HG03064 (cell line): ENCODE results near the gene PLEKHH3.

ENCODE experiments used
- ATAC-seq: cut with Tn5 transposase; IDR thresholded peaks from one replicate; pipeline ENCODE4 v1.9.1; 2021; ENCODE audit warnings: low read depth; ENCODE audit not compliant: unreplicated experiment

The PLEKHH3 gene

DNA sequence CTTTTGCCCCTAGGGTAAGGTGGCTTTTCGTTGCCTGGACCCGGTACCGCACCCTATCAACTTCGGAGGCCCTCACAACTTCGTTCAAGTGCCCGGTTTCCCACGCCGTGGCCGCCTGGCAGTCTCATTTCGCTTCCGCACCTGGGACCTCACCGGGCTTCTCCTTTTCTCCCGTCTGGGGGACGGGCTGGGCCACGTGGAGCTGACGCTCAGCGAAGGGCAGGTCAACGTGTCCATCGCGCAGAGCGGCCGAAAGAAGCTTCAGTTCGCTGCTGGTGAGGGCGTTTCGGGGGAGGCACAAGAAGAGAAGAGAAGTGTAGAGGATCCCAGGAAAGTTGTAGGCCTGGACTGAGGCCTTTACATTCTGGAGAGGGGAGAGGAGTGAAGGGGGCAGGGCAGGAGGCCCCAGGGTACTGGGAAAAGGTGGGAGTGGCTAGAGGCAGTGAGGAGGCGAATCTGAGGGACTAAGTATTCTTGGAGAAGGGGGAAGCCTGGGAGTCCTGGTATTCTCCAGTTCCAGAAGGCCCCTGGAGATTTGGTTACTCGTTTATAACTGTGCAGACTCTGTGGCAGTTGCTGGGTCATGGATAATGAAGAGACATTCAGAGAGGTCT, 11.0 kb upstream of the PLEKHH3 start:
- ATAC-seq = no peak

- no peak for ATAC-seq
These were observed 9.8 kb upstream of the PLEKHH3 start for GRCh38 chr17:42686520-42687128.

DNA sequence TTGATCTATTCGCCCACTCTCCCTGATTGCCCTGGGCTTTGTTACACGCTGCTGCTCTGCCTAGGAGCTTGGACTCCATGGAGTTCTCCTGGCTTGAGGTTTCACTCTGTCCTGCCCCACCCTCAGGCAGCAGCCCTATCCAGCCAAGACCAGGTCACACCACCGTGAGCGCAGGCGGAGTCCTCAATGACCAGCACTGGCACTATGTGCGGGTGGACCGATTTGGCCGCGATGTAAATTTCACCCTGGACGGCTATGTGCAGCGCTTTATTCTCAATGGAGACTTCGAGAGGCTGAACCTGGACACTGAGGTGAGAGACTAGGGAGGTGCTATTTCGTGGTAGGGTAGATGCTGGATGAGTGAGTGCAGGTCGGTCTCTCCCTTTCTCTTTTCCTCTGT, 9.0 kb upstream of the PLEKHH3 start:
- no peak for ATAC-seq

DNA sequence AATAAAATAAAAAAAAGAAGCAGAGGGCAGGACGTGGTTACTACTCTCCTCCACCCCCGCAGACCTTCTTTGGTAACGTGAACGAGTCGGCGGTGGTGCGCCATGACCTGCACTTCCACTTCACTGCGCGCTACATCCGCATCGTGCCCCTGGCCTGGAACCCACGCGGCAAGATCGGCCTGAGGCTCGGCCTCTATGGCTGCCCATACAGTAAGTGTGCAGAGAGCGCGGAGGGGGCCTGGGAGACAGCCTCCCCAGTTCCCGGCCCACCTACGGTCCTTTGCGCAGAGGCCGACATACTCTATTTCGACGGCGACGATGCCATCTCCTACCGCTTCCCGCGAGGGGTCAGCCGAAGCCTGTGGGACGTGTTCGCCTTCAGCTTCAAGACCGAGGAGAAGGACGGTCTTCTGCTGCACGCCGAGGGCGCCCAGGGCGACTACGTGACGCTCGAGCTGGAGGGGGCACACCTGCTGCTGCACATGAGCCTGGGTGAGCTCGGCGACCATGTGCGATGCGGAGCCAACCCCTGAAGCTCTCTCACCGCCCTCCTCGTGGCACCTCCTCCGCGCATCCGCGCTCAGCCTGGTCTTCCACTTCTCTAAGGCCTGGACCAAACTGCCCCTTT, 8.2 kb upstream of the PLEKHH3 start:
- no peak for ATAC-seq

DNA sequence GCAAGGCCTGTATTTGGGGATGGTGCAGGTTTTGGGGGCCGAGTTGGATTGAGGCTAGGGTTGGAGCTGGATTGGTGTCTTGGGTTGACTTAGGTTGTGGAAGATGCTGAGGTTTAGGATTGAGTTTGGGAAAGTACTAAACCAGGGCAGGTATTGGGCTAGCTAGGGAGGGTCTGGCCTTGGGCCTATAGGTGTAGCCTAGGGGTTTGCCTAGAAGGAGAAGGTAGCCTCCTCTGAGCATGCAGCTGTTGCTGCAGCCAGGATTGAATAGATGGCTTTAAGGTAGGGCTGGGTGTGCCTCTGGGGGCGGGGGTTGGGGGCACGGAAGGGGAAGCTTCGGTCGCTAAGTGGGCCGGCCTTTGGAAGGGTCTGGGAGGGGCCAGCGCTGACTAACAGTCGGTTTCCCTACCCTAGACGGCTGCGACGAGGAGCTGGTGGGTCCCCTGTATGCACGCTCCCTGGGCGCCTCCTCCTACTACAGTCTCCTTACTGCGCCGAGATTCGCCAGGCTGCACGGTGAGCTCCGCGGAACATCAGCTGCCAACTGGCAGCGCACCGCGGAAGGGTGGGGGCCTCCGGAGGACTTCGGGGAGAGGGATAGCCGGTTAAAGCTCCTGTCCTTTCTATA, 6.7 kb upstream of the PLEKHH3 start:
- no peak for ATAC-seq

- no peak for ATAC-seq
These were observed 6.1 kb upstream of the PLEKHH3 start for GRCh38 chr17:42682722-42683403.

DNA sequence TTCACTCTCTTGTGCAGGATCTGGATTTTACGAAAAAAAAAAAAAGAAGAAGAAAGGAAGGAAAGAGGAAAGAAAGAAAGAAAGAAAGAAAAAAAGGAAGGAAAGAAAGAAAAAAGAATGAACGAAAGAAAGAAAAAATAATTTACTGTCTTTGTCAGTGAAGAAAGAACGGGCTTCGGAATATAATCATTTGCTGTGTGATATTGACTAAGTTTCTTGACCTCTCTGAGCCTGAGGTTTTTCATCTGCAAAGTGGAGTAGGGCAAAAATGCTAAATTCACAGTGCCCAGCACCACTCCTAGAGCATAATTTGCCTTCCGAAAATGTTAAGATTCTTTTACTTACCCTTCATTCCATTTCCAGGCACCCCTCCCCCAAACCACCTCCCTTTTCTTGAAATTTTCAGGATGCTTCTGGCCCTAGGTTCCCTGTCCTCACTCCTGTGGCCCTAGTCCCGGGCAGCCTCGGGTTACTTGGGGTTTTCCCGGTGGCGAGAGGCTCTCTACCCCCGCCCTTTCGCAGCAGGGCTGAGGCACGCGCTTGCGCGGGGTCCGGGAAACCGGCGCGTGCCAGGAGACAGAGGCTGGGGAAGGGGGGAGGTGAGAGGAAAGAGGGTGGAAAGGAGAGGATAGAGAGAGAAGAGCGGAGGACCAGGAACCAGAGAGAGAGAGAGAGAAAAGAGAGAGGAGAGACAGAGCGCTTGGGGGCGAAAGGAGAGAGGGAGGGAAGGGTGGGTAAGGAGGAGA, 5.4 kb upstream of the PLEKHH3 start, which contains the start of gene CNTNAP1:
Gene CNTNAP1 (plus strand): TSS at position 556 of the 746 bp plus-strand sequence. CDS start 299 bp downstream, outside the sequence.
- no peak for ATAC-seq

GRCh38 chr17:42680331-42680808, 3.6 kb upstream of the PLEKHH3 start:
- ATAC-seq = no peak

GRCh38 chr17:42679492-42680330, 2.9 kb upstream of the PLEKHH3 start:
- ATAC-seq = no peak

- ATAC-seq = no peak
These were observed 2.2 kb upstream of the PLEKHH3 start for GRCh38 chr17:42678951-42679491.

DNA sequence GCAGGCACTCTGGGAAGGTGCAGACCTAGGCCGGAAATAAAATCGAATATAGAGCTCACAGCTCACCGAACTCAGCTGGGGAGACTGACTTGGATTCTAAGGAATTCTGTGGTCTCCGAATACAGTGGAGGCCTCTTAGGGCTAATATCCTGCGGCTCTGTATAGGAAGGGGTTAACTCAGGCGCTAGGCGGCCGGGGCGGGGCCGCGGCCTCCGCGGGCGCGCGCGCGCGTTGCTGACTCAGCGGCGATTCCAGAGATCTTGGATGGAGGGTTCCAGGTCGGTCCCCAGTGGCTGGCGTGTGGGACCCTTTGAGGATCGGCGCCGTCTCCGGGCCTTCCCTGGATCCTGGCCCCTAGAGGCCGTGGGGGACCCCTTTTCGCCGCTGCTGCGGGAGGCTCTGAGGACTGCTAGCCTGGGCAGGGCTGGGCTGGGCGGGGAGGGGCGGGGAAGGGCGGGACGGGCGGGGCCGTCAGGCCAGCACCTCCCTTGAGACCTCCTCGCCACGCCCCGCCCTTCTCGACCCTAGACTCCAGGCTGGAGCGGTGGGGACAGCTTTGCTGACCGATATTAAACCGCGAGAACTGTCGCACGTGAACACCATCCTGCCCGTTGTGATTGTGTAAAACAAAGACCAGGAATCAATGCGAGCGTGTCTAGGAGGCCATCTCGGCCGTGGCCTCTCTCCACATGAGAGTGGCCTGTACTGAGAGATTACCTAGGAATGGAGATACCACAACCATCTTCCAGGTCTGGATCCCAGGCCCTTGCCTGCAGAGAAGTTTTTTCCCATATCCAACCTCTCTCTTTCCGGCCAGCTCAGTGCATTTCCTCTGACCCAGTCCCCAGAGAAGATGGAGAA, 1.4 kb upstream of the PLEKHH3 start:
- ATAC-seq = no peak

- peak; percentile 48 for ATAC-seq
These were observed 441 bp upstream of the PLEKHH3 start for GRCh38 chr17:42677012-42677857.

DNA sequence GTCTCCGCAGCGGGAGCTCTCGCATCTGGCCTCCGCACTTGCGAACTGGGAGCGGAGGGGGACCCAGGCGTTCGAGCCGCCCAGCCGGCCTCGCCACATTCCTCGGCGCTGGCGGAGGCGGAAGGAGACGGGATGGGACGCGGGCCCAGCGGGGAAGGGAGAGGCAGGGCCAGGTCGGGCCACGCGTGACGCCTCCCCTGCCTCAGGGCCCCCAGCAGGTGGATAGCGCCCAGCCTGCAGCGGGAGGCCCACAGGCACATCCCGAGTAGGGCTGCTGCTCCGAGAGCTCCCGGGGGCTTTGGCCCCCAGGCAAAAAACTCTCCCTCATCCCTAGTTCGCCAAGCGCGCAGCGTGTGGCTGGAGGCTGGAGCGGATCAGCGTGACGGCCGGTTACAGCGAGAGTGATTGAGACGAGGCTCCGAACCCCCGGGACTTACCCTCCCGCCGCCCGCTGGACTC, 800 bp downstream of the PLEKHH3 start:
- no peak for ATAC-seq

- no peak for ATAC-seq
These were observed 1.3 kb downstream of the PLEKHH3 start for GRCh38 chr17:42675348-42675964.

DNA sequence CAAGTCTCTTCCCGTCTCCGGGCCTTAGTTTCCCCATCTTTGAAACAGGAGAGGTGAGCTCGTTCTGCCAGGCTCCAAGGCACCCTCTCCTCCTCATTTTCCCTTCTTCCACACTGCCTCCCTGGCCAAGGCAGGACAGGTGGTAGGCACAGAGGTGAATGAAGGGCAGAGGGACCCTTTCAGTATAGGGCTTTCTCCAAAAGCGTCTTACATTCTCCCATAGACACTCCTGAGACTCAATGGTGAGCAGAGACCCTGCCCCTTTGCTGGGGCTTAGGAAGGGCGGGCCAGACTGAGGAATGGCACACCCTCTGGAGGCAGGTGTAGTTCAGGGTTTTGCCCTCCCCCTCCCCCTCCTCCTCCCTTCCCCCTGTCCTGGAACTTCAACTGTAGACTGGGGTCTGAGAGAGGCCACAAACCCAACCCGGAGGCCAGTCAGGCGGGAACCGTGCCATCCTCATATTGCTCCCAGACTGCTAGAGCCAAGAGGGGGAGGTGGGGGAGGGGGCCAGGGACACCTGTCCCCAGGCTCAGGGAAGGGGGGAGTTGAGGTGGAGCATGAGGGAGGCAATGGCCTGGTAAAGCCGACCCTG, 1.9 kb downstream of the PLEKHH3 start:
- ATAC-seq = no peak
